Heart left ventricle (tissue), 16 donors: ENCODE measurements around the gene OR11H6. TPM values are rescaled to one million over a fixed set of nuclear protein-coding genes. Genes with fewer than 3 reads are reported as not detected.
"Not testable (repeated sequence)": the region's sequence is repeated elsewhere in the genome, so short reads cannot be mapped to it uniquely, and the experiment has no call there.

Experiments used
- ATAC-seq, 4 donors: fragments of 200-7000 bp; cut with Tn5 transposase; one replicate each; pipeline ENCODE4 v1.9.1; 2020 to 2022; ENCODE audit warnings: moderate library complexity in 4 of 4, mild to moderate bottlenecking in 3 of 4, moderate number of reproducible peaks in 1 of 4
- DNase-seq, 5 donors: peaks; one replicate each; pipeline ENCODE4 v3.0.0-alpha.2; 2020
- H3K27ac ChIP-seq, 12 donors: fragments of 200-600 bp; sonication (generic) in 4 of 12; one replicate each; pipeline versions ENCODE4 v1.5.0 to v1.8.0; 2016 to 2022; ENCODE audit warnings: mild to moderate bottlenecking in 2 of 12
- H3K27me3 ChIP-seq, 9 donors: fragments of 200-600 bp; sonication (generic) in 2 of 9; one replicate each; pipeline versions ENCODE4 v1.5.1 to v1.8.0; 2016 to 2022; ENCODE audit warnings: mild to moderate bottlenecking in 3 of 9
- H3K36me3 ChIP-seq, 9 donors: fragments of 200-600 bp; sonication (generic) in 2 of 9; one replicate each; pipeline versions ENCODE4 v1.5.0 to v1.8.0; 2018 to 2022; ENCODE audit warnings: mild to moderate bottlenecking in 2 of 9
- H3K4me1 ChIP-seq, 12 donors: fragments of 200-600 bp; sonication (generic) in 4 of 12; one replicate each; pipeline versions ENCODE4 v1.5.0 to v1.8.0; 2016 to 2022; ENCODE audit warnings: mild to moderate bottlenecking in 3 of 12
- H3K4me3 ChIP-seq, 12 donors: fragments of 200-600 bp; sonication (generic) in 4 of 12; one replicate each; pipeline versions ENCODE4 v1.5.0 to v1.8.0; 2017 to 2022; ENCODE audit warnings: mild to moderate bottlenecking in 9 of 12, moderate library complexity in 4 of 12
- H3K9me3 ChIP-seq, 12 donors: fragments of 200-600 bp; sonication (generic) in 4 of 12; one replicate each; pipeline versions ENCODE4 v1.5.0 to v1.8.0; 2016 to 2022; ENCODE audit warnings: mild to moderate bottlenecking in 1 of 12
- CTCF ChIP-seq, 12 donors: fragments of 200-600 bp; sonication (generic) in 4 of 12; IDR thresholded peaks; one replicate each; pipeline versions ENCODE4 v1.5.0 to v1.8.0; 2018 to 2022; ENCODE audit warnings: antibody characterized with exemption in 12 of 12, mild to moderate bottlenecking in 5 of 12
- POLR2A ChIP-seq, 2 donors: fragments of 450-650 bp; IDR thresholded peaks; one replicate each; pipeline ENCODE4 v1.6.1; 2017; ENCODE audit warnings: antibody characterized with exemption in 2 of 2, mild to moderate bottlenecking in 2 of 2, moderate library complexity in 2 of 2
- WGBS, 4 donors: extraction: QIAGEN DNeasy Blood & Tissue Kit in 2 of 4; methylation state at CpG; one replicate each; pipeline versions ENCODE4 v1.1.5 to v1.1.7; 2013 to 2018; 5-methylcytosine and 5-hydroxymethylcytosine counted together
- intact Hi-C, 10 donors: fragments of 100-400 bp; cut with DNase I; formaldehyde crosslinking; loops; one replicate each; pipeline versions ENCODE4 v1.11.1 to v1.14.2; 2022
- polyA plus RNA-seq, 2 donors: library from polyadenylated mRNA; stranded (reverse); fragments of 200-250 nt; gene quantifications; one replicate each; pipeline ENCODE4 v1.2.3, GENCODE V29; 2013
- total RNA-seq, 9 donors: library from RNA; depleted of rRNA in 2 of 9; stranded (reverse); fragments of >200 nt in 2 of 9; fragmentation: NEBNext Ultra II Directional in 3 of 9; extraction: Animal tissue kit (Norgen Biotek cat#: 25700) in 3 of 9; gene quantifications; one replicate each; pipeline versions ENCODE4 v1.1.0 to v1.2.4, GENCODE V29; 2016 to 2023
- donor health status: ischemic (EF 13 %, LVEDD 7.1; RV severe dilation, severe dysfunction).
- donor health status: healthy with polysubstance abuse.
- donor health status: DM: no; HTN: yes; CAD: no.
- donor health status: DM: no; HTN: no; CAD: no.
- donor health status: ischemic (EF 25% LVEDD 6.9; RV normal size, moderate dysfunction).
- donor health status: ischemic (EF 25% LVEDD 5.7; RV mildly dilated, moderate dysfunction).
- donor health status: healthy.
- donor health status: DM: yes; HTN: yes; CAD: no.
- donor health status: ischemic (EF 35%, LVEDD 5.7; RV mildly dilated, moderate dysfunction).
- donor health status: nonischemic (EF 11% LVEDD 7.7; RV severe dilation, severe dysfunction).
- donor health status: DM: yes; HTN: yes; CAD: no.
- donor health status: PGD.
- donor health status: ischemic (EF 29% LVEDD 5.4; RV normal size, mild dysfunction).
- donor health status: nonischemic (EF 23%, LVEDD 6.1; RV moderate dilation, normal function).

Gene OR11H6
- total and polyA plus RNA-seq, 11 donors: not detected

- ATAC-seq (no peak), DNase-seq (no peak)
- Histone ChIP-seq H3K4me1 (no peaks in the 10 kb centered on the region), H3K36me3 (no peaks in the 10 kb centered on the region), H3K27ac (no peak overlapping the region), H3K9me3 (no peaks in the 10 kb centered on the region), H3K27me3 (peaks cover 0 to 5% (median 0%) of the 10 kb centered on the region in 9 donors), H3K4me3 (no peak overlapping the region)
- intact Hi-C loops: no loop called here
- TF ChIP-seq CTCF (IDR thresholded peaks at IDR 0.05) (no peak), POLR2A (IDR thresholded peaks at IDR 0.05) (no peak)
- 58 to 63% (median 59%) methylated on average over 5 of the region's 5 CpGs for WGBS, 4 donors
Measured at GRCh38 chr14:20198991-20199390, 24.5 kb upstream of the OR11H6 start.

GRCh38 chr14:20204721-20205120 is 18.8 kb upstream of the OR11H6 start:
- Histone ChIP-seq H3K4me3 (no peak overlapping the region), H3K4me1 (no peaks in the 10 kb centered on the region), H3K27me3 (peaks cover 0 to 5% (median 0%) of the 10 kb centered on the region in 9 donors), H3K27ac (no peak overlapping the region), H3K36me3 (no peaks in the 10 kb centered on the region), H3K9me3 (peaks cover 0 to 11% (median 0%) of the 10 kb centered on the region in 12 donors)
- DNase-seq (no peak), ATAC-seq (no peak)
- no peak for TF ChIP-seq CTCF (IDR thresholded peaks at IDR 0.05)
- TF ChIP-seq POLR2A (IDR thresholded peaks at IDR 0.05): no peak
- intact Hi-C loops: no loop called here
- 49 to 55% (median 52%) methylated on average over 3 of the region's 3 CpGs for WGBS, 4 donors

GRCh38 chr14:20209595-20209994 is 13.9 kb upstream of the OR11H6 start:
- no peak for DNase-seq
- ATAC-seq: no peak
- no peak overlapping the region for H3K27ac ChIP-seq
- peaks cover 0 to 14% (median 0%) of the 10 kb centered on the region in 12 donors for H3K9me3 ChIP-seq
- WGBS, 4 donors: 62 to 95% (median 84%) methylated on average over 2 of the region's 2 CpGs
- H3K4me3 ChIP-seq: no peak overlapping the region
- H3K36me3 ChIP-seq: no peaks in the 10 kb centered on the region
- intact Hi-C loops: no loop called here
- no peaks in the 10 kb centered on the region for H3K27me3 ChIP-seq
- no peaks in the 10 kb centered on the region for H3K4me1 ChIP-seq
- TF ChIP-seq CTCF (IDR thresholded peaks at IDR 0.05): no peak
- TF ChIP-seq POLR2A (IDR thresholded peaks at IDR 0.05): no peak

- intact Hi-C loops, H3K36me3 ChIP-seq, H3K27me3 ChIP-seq, H3K4me1 ChIP-seq, H3K27ac ChIP-seq, H3K4me3 ChIP-seq, ATAC-seq, DNase-seq: not testable (repeated sequence)
- WGBS, 4 donors: 75 to 89% methylated on average over 16 to 22 of the region's 28 CpGs; no CpG with 5 or more reads in 2 of the 4 donors
- H3K9me3 ChIP-seq: peaks cover 0 to 21% (median 0%) of the 10 kb centered on the region in 12 donors
Measured at GRCh38 chr14:20212406-20212805, 11.1 kb upstream of the OR11H6 start.

GRCh38 chr14:20215196-20215595 is 8.3 kb upstream of the OR11H6 start:
- Histone ChIP-seq H3K36me3 (no peaks in the 10 kb centered on the region), H3K4me1 (no peaks in the 10 kb centered on the region), H3K27ac (no peak overlapping the region), H3K27me3 (no peaks in the 10 kb centered on the region), H3K9me3 (peaks cover 0 to 12% (median 0%) of the 10 kb centered on the region in 12 donors), H3K4me3 (no peak overlapping the region)
- ATAC-seq: no peak
- intact Hi-C loops: no loop called here
- TF ChIP-seq POLR2A (IDR thresholded peaks at IDR 0.05): no peak
- no peak for TF ChIP-seq CTCF (IDR thresholded peaks at IDR 0.05)
- DNase-seq: no peak
- 52 to 69% (median 54%) methylated on average over 2 of the region's 2 CpGs for WGBS, 4 donors
